H9 (cell line): ENCODE data around the gene EIF4E1B. TPM values are rescaled to one million over a fixed set of nuclear protein-coding genes. Genes with fewer than 3 reads are reported as not detected.

ENCODE experiments used
- DNase-seq: peaks from one replicate; pipeline ENCODE4 v3.0.0-alpha.2; 2017
- H2AFZ ChIP-seq: one replicate; pipeline ENCODE4 v1.6.1; 2013; ENCODE audit warnings: mild to moderate bottlenecking, low read length, control low read depth, moderate library complexity
- H2AK5ac ChIP-seq: 2 replicates; pipeline ENCODE4 v1.6.1; 2013; ENCODE audit warnings: low read length, control low read depth, mixed read lengths; ENCODE audit not compliant: insufficient read length
- H2BK120ac ChIP-seq: one replicate; pipeline ENCODE4 v1.6.1; 2013; ENCODE audit warnings: low read depth, mild to moderate bottlenecking, low read length, control low read depth, inconsistent platforms; ENCODE audit not compliant: poor library complexity, severe bottlenecking
- H2BK12ac ChIP-seq: 2 replicates; pipeline ENCODE4 v1.6.1; 2013; ENCODE audit warnings: low read length, control low read depth, mixed read lengths, low read depth; ENCODE audit not compliant: insufficient read length
- H2BK15ac ChIP-seq: 2 replicates; pipeline ENCODE4 v1.6.1; 2013; ENCODE audit warnings: low read depth, low read length, control low read depth
- H2BK20ac ChIP-seq: one replicate; pipeline ENCODE4 v1.6.1; 2013; ENCODE audit warnings: low read depth, mild to moderate bottlenecking, low read length, control low read depth, inconsistent platforms; ENCODE audit not compliant: poor library complexity, severe bottlenecking
- H2BK5ac ChIP-seq: 2 replicates; pipeline ENCODE4 v1.6.1; 2013; ENCODE audit warnings: low read length, control low read depth, mixed read lengths; ENCODE audit not compliant: insufficient read length
- H3K14ac ChIP-seq: 2 replicates; pipeline ENCODE4 v1.6.1; 2013; ENCODE audit warnings: low read length, control low read depth; ENCODE audit not compliant: insufficient read depth
- H3K18ac ChIP-seq: 2 replicates; pipeline ENCODE4 v1.6.1; 2013; ENCODE audit warnings: low read depth, mild to moderate bottlenecking, mixed read lengths, low read length, control low read depth; ENCODE audit not compliant: insufficient read length
- H3K23ac ChIP-seq: 2 replicates; pipeline ENCODE4 v1.6.1; 2013; ENCODE audit warnings: low read length, control low read depth, mixed read lengths, low read depth; ENCODE audit not compliant: insufficient read length
- H3K23me2 ChIP-seq: 2 replicates; pipeline ENCODE4 v1.6.1; 2013; ENCODE audit warnings: low read depth, mild to moderate bottlenecking, mixed read lengths, low read length, control low read depth; ENCODE audit not compliant: insufficient read length, poor library complexity, severe bottlenecking
- H3K27ac ChIP-seq: 2 replicates; pipeline ENCODE4 v1.5.1; 2013; ENCODE audit warnings: low read length, control low read depth, mixed read lengths, low read depth; ENCODE audit not compliant: insufficient read length
- H3K27me3 ChIP-seq: 2 replicates; pipeline ENCODE4 v1.6.1; 2013; ENCODE audit warnings: low read length, control low read depth, inconsistent platforms; ENCODE audit not compliant: insufficient read depth
- H3K4ac ChIP-seq: 2 replicates; pipeline ENCODE4 v1.6.1; 2013; ENCODE audit warnings: low read depth, mild to moderate bottlenecking, control low read depth, inconsistent platforms, low read length, moderate library complexity
- H3K4me1 ChIP-seq: 2 replicates; pipeline ENCODE4 v1.6.1; 2013; ENCODE audit warnings: low read length, control low read depth, inconsistent platforms; ENCODE audit not compliant: insufficient read depth
- H3K4me2 ChIP-seq: 2 replicates; pipeline ENCODE4 v1.6.1; 2013; ENCODE audit warnings: low read length, control low read depth, mixed read lengths; ENCODE audit not compliant: insufficient read length, insufficient read depth
- H3K56ac ChIP-seq: 2 replicates; pipeline ENCODE4 v1.6.1; 2013; ENCODE audit warnings: low read depth, mild to moderate bottlenecking, mixed read lengths, low read length, control low read depth; ENCODE audit not compliant: insufficient read length
- H3K79me1 ChIP-seq: 2 replicates; pipeline ENCODE4 v1.6.1; 2013; ENCODE audit warnings: low read depth, mild to moderate bottlenecking, moderate library complexity, low read length, control low read depth, inconsistent platforms; ENCODE audit not compliant: insufficient read depth, poor library complexity, severe bottlenecking
- H3K79me2 ChIP-seq: 2 replicates; pipeline ENCODE4 v1.6.1; 2013; ENCODE audit warnings: low read length, control low read depth, inconsistent platforms; ENCODE audit not compliant: insufficient read depth
- H3K9ac ChIP-seq: 2 replicates; pipeline ENCODE4 v1.6.1; 2013; ENCODE audit warnings: low read length, control low read depth, mixed read lengths; ENCODE audit not compliant: insufficient read length; ENCODE audit errors: extremely low read depth
- H3K9me3 ChIP-seq: one replicate; pipeline ENCODE4 v1.6.1; 2013; ENCODE audit warnings: low read depth, low read length, inconsistent platforms; ENCODE audit not compliant: control insufficient read depth
- H3T11ph ChIP-seq: one replicate; pipeline ENCODE4 v1.6.1; 2013; ENCODE audit warnings: mild to moderate bottlenecking, low read length, control low read depth, inconsistent platforms
- H4K20me1 ChIP-seq: one replicate; pipeline ENCODE4 v1.6.1; 2013; ENCODE audit not compliant: control insufficient read depth, insufficient read length, insufficient read depth
- H4K5ac ChIP-seq: 2 replicates; pipeline ENCODE4 v1.6.1; 2013; ENCODE audit warnings: low read depth, mild to moderate bottlenecking, mixed read lengths, low read length, control low read depth; ENCODE audit not compliant: insufficient read length
- H4K8ac ChIP-seq: replicated peaks from 2 replicates; pipeline ENCODE4 v1.6.1; 2013; ENCODE audit warnings: low read length, control low read depth, mixed read lengths, low read depth; ENCODE audit not compliant: insufficient read length
- H4K91ac ChIP-seq: 2 replicates; pipeline ENCODE4 v1.6.1; 2013; ENCODE audit warnings: low read depth, mild to moderate bottlenecking, moderate library complexity, mixed read lengths, low read length, control low read depth; ENCODE audit not compliant: insufficient read length
- H3K27ac Mint-ChIP-seq, 3 experiments: 2 replicates in 2 of 3; 3 replicates in 1 of 3; pipeline ENCODE4 v1.8.0; 2020 to 2021; ENCODE audit warnings: mixed read lengths in 3 of 3, mild to moderate bottlenecking in 1 of 3, moderate library complexity in 1 of 3
- H3K27me3 Mint-ChIP-seq: 2 replicates; pipeline ENCODE4 v1.8.0; 2021; ENCODE audit warnings: low read depth, mild to moderate bottlenecking, moderate library complexity, mixed read lengths
- H3K36me3 Mint-ChIP-seq, 3 experiments: 2 replicates in 2 of 3; 3 replicates in 1 of 3; pipeline ENCODE4 v1.8.0; 2020 to 2021; ENCODE audit warnings: low read depth in 3 of 3, mixed read lengths in 3 of 3; ENCODE audit not compliant: insufficient read depth in 1 of 3
- H3K4me1 Mint-ChIP-seq, 2 experiments: 2 replicates each; pipeline ENCODE4 v1.8.0; 2020; ENCODE audit warnings: mixed read lengths in 2 of 2
- H3K4me3 Mint-ChIP-seq, 2 experiments: 2 replicates in 1 of 2; 3 replicates in 1 of 2; pipeline ENCODE4 v1.8.0; 2020 to 2021; ENCODE audit warnings: mild to moderate bottlenecking in 2 of 2, mixed read lengths in 2 of 2, moderate library complexity in 1 of 2
- H3K9me3 Mint-ChIP-seq, 2 experiments: 2 replicates in 1 of 2; 3 replicates in 1 of 2; pipeline ENCODE4 v1.8.0; 2020; ENCODE audit warnings: mild to moderate bottlenecking in 2 of 2, mixed read lengths in 2 of 2, moderate library complexity in 1 of 2
- CTCF ChIP-seq: fragments of 200-600 bp; sonication (generic); conservative IDR thresholded peaks from 3 replicates; pipeline ENCODE4 v1.8.0; 2021; ENCODE audit warnings: antibody characterized with exemption, mild to moderate bottlenecking
- WGBS: extraction: QIAGEN DNeasy Blood & Tissue Kit; methylation state at CpG from one replicate; pipeline ENCODE4 v1.1.7; 2013; ENCODE audit warnings: missing lambda C conversion rate, low lambda C conversion rate, mixed read lengths; ENCODE audit not compliant: insufficient read length; ENCODE audit errors: extremely low coverage; 5-methylcytosine and 5-hydroxymethylcytosine counted together
- total RNA-seq: library from RNA; stranded (reverse); gene quantifications from 2 replicates; pipeline ENCODE4 v1.2.1, GENCODE V29; 2021

Gene EIF4E1B
- total RNA-seq, 1 experiment from 2014 or later: 1.3 TPM

GRCh38 chr5:176660860-176661641 lies 30.6 kb downstream of the EIF4E1B start:
- Histone ChIP-seq H3K4ac (no peak overlapping the region), H3K4me1 (no peaks in the 10 kb centered on the region; the same call in 1 of the 2 replicates), H3K23ac (no peak overlapping the region), H3K56ac (no peak overlapping the region), H3K4me2 (no peak overlapping the region), H3K27ac (no peak overlapping the region), H4K5ac (no peak overlapping the region), H3K79me1 (no peaks in the 10 kb centered on the region), H2AK5ac (no peak overlapping the region), H3K9me3 (no peaks in the 10 kb centered on the region), H2BK15ac (no peak overlapping the region), H2BK5ac (no peak overlapping the region), H3K9ac (no peak overlapping the region), H3K27me3 (no peaks in the 10 kb centered on the region), H2BK20ac (no peak overlapping the region), H4K91ac (no peak overlapping the region), H3K18ac (no peak overlapping the region), H3T11ph (no peak overlapping the region), H2BK120ac (no peak overlapping the region), H4K8ac (no peak overlapping the region), H2BK12ac (no peak overlapping the region), H3K79me2 (no peaks in the 10 kb centered on the region), H3K23me2 (no peaks in the 10 kb centered on the region), H3K14ac (no peak overlapping the region), H2AFZ (no peak overlapping the region), H4K20me1 (no peaks in the 10 kb centered on the region)
- no peak overlapping the region for H3K4me3 Mint-ChIP-seq
- peaks cover 0 to 12% (median 6%) of the 10 kb centered on the region in 3 experiments; a peak in 4 of 7 replicates for H3K36me3 Mint-ChIP-seq
- H3K4me1 Mint-ChIP-seq: peaks cover 13 to 28% of the 10 kb centered on the region in 2 experiments
- no CpG with 5 or more reads among the region's 33 CpGs for WGBS
- H3K9me3 Mint-ChIP-seq: peaks cover 4 to 5% of the 10 kb centered on the region in 2 experiments; a peak in 3 of 5 replicates
- peak; percentile 99 for TF ChIP-seq CTCF
- DNase-seq: peak; percentile 92
- H3K27ac Mint-ChIP-seq: no peak overlapping the region
- H3K27me3 Mint-ChIP-seq: no peaks in the 10 kb centered on the region; the same call in 1 of the 2 replicates
